ENCODE data around the gene SCRN1.
"Not testable (repeated sequence)": the region's sequence is repeated elsewhere in the genome, so short reads cannot be mapped to it uniquely, and the experiment has no call there.

The SCRN1 gene

DNA sequence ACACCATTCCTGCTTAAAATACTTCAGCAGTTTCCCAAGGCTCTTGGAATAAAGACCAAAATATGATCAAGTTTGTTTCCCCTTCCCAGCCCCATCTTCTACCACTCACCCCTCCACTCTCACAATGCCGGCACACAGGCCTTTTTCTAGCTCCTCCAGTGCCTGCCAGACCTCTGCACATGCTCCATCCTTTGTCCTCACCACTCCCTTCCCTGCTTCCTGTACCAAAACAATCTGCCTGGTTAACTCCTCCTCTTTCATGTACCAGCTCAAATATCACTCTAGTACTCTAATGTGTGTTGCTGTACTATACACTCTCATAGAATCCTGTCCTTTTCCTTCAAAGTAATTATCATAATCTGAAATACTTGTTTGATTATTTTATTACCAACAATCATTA, 19.4 kb downstream of the SCRN1 start:
- no peak for DNase-seq (ENCODE audit: low read depth in 2 of 3, low spot score in 2 of 3)

DNA sequence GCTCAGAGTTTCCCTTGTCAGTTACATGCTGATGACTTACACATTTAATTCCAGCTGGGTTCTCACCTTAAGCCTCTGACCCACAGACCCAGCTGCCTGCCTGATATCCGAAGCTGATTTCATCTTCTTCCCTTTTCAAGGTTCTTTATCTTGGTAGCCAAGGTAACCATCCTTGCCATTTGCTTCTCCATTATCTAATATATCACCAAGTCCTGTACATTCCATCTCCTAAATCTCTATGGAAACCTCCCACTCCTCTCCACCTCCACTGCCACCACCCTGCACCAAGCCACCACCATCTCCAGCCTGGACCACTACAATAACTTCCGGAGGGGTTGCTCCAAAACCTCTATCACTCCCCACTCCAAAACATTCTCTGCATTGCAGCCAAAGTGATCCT, 19.9 kb downstream of the SCRN1 start:
- no peak for DNase-seq (ENCODE audit: low read depth in 2 of 3, low spot score in 2 of 3)

DNA sequence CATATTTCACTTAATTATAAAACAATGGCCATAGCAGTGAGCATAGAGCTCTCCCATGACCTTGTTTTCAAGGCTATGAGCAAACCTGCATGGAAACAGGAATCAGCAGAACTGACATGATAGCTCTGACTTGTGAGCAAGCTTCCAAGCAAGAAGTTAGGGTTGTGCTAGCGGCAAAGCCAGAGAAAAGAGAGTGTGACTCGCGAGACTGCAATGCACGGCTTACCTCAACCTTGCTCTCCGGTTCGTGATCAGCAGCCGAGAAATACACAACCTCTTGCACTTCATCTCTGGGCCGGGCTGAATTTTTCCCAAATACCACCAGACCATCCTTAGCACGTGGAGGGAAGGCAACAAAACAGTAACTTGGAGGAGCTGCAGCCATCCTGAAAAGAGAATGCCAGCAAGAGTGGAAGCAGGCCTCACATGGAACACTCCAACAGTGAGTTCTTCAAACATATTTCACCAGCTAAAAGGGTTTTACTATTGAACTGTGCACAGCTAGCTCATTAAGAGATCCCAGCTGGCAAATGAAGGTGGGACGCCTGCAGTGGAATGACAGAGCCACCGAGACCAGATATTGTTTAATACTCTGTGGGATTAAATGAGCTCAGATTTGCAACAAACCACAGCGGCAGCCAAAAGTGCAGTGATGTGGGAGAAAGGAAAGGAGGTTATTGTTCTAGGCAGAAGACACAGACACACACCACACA, 20.8 kb downstream of the SCRN1 start:
- no peak for DNase-seq (ENCODE audit: low read depth in 2 of 3, low spot score in 2 of 3)

DNA sequence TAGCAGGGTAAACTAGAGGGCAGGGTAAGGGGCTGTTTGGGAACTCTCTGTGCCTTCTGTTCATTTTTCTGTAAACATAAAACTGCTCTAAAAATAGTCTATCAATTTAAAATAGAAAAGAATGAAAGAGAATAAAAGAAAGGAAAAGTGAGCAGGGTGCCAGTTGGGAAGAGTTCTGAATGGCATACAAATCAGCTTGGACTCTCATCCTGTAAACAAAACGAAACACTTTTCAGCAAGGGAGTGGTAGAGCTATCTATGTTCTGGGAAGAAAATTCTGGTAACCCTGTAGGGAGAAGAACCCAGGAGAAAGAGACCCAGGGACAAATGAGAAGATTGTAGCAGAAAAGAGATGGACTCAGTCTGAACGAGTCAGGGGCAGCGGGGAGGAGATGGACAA, 24.6 kb downstream of the SCRN1 start:
- no peak for DNase-seq (ENCODE audit: low read depth in 2 of 3, low spot score in 2 of 3)

DNA sequence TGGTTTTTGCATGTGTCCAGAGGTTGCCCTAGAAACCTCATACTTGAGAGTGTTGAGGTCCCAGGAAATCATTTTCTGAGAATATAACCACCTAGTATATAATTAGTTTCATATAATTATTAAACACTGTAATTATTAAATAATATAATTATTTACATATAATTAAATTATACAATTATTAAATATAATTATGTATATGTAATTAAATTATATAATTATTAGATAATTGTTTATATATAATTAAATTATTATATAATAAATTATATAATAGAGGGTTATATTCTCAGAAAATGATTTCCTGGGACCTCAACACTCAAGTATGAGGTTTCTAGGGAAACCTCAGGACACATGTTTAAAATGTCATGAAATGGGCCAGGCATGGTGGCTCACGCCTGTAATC, 27.6 kb downstream of the SCRN1 start:
- DNase-seq (ENCODE audit: low read depth in 2 of 3, low spot score in 2 of 3) = no peak

DNA sequence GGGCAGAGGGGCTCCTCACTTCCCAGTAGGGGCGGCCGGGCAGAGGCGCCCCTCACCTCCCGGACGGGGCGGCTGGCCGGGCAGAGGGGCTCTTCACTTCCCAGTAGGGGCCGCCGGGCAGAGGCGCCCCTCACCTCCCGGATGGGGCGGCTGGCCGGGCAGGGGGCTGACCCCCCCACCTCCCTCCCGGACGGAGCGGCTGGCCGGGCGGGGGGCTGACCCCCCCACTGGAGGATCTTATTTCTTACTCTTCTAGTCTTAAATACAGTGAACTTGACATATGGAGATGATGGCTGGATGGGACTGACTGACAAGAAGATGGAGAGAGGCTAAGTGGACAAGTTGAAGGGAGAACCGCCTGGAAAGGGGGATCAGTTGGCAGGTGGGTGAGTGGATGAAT, 28.0 kb downstream of the SCRN1 start:
- not testable (repeated sequence) for DNase-seq (ENCODE audit: low read depth in 2 of 3, low spot score in 2 of 3)

DNA sequence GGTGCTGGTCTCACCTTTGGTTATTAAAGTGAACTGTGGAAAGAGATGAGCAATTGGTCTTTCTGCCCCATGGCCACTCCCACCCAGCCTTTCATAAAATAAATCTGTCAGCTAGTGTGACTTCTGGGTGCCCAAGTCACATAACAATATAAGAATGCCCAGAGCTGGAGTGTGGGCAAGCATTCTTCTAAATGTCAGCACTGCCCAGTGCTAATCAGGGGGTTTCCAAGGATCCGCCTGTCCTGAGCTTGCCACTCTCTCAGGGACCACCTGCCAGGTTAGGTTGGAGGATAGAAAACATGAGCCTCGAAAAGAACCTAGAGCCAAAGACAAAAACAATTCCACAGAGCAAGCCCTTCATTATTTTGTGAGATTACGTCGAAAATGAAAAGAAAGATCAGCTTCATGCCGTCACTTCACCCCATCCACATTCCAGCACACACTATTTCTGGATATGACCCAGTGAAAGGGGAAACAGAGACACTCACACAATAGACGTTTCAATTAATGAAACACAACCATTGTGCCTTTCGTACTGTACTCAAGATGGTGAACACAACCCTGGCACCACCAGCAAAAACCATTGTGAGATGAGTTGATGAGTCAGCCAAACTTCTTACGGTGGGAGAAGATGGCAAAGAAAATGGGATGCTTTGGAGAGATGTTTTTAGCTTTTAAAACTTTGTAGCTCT, 30.8 kb downstream of the SCRN1 start:
- no peak for DNase-seq (ENCODE audit: low read depth in 2 of 3, low spot score in 2 of 3)

DNA sequence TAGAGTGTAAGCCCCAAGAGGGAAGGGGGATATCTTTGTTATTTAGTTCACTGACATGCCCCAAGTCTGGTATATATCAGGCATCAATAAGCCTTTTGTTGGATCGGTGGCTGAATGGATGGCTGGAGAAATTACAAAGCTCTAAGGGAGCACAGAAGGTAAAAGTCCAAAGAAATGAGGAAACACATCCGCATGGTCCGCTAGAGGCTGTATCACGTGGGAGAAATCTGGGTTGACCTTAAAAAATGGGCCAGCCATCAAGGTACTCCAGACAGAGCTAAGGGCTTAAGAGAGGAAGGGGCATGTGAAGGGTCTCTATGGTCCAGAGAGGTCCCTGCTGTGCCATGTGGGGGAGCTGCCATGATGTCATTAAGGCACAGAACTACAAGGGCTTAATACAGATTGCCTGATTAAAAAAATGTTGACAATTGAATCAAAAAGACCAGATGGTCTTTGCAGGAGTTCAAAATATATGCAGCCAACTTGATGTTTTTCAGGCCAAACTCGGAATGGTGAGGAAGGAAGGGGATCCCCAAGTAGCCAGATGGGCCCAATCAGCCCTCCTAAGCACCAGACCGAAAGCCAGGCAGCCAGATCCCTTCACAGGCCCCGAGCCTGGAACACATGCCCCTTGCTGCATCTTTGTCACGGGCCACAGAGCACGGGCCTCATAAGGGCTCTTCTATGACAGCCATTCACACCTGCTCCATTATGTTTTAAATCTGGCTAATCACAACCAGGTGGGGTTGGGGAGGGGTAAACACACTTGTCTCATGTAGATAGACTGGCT, 31.9 kb downstream of the SCRN1 start:
- no peak for DNase-seq (ENCODE audit: low read depth in 2 of 3, low spot score in 2 of 3)

DNA sequence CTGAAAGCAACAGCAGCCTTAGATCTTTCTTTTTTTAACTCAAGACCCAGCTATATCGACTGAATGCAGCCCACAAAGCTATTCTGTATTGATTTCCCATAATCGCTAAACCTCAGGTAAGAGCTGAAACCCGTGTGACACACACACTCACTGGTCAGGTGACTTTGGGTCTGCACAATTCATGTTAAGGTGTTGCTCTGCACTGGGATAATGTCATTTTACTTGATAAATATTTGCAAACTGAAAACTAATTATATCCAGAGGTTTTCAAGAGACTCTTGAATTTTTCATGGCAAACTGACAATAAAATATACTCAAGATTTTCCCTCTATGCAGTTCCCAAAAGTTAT, 33.1 kb downstream of the SCRN1 start:
- no peak for DNase-seq (ENCODE audit: low read depth in 2 of 3, low spot score in 2 of 3)

DNA sequence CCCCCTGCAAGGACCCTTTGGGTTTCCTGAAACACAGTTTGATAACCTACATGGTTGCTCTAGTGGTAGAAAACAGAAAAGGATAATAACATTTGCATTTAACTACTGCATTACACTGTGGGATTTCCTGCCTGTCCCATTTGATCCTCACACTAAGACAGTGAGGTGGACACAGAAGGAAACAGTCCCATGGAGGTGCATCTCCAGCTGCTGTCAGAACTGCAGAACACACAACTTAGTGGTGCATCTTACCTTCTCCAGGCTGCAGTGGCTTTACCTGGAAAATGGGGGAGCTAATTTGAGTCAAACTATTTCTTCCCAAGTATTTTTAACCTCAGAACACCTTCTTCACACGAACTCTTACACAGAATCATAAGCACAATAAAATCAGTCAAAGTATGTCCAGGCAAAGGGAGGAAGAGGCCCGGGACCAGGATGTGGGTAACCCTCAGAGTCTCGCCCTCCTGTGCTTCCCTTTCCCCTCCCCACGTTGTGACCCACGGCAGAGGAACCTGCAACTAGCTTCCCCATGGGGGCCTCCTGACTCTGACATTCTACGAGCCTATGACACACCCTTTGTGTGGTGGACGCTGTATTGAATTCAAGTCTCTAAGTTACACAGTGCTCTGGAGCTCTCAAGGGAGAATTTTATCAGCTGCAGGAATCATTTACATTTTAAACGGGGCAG, 33.7 kb downstream of the SCRN1 start:
- no peak for DNase-seq (ENCODE audit: low read depth in 2 of 3, low spot score in 2 of 3)

DNA sequence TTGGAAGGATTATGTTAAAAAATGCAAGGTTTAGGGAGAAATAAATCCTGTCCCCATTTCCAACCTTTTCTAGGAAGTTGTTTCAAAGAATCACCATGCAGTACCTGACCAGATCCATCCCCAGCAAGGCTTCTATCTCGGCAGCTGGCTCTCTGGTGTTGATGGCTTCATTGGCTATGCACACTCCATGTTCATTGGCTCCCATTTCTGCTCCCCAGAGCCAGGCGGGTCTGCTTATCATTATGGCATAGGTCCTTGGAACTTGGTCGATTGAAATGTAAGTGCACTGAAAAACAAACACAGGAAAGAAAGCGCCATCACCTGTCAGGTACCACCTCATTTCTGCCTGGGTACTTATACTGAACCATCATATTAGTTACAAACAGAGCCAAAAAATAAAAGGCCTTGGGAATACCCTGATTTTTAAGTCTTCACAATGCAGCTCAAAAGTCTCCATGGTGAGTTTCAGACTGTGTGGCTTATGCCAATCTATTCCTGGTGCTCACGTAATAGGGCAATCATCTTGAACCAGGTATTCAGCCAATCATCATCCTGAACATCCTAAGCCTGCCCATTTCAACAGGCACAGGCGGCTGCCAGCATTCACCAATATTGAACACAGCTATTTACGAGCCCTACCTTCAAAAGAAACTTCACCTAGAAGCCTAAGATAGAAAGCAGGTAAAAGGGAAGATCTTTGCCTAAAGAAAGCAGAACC, 34.4 kb downstream of the SCRN1 start:
- DNase-seq (ENCODE audit: low read depth in 2 of 3, low spot score in 2 of 3) = no peak

DNA sequence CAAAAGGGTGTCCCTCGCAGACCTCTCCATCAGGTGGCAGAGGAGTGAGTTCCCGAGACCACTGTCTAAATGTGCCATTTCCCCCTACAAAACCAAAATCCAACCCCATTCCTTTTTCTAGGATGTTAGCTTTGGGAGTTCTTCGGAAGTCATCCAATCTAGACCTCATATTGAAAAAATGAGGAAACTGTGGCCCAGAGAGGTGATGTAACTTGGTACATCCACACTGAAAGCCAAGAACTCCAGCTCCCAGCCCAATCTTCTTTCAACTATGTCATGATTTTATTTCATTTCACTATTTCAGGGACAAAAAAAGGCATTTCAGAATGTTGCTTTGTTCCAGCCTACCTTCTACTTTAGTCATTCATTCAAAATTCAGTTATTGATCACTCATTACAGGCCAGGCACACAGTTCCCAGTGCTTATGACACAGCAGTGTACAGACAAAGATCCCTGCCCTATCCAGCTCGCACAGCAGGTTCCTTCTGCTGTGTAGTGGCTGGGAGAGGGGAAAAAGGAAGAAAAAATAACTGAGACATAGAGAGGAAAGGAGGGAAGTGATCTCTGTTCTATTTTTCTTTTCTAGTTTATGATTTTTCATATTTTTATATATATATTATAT, 35.8 kb downstream of the SCRN1 start:
- no peak for DNase-seq (ENCODE audit: low read depth in 2 of 3, low spot score in 2 of 3)

DNA sequence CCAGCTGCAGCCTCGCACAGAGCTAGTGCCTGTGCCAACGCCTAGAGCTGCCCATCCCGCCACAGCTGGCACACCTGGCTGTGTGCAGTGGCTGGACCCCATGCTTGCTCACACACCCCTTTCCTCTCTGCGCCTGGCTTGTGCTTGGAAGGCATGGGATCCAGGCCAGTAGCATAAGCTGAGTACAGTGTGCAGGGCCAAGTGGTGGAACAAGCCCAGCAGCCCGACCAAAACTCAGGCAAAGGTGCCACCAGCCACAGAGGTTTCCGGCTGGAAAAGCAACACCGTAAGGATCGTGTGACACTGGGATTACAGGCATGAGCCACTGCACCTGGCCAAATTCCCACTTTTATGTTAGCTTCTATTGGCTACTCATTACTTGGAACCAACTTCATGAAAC, 38.4 kb downstream of the SCRN1 start:
- no peak for DNase-seq (ENCODE audit: low read depth in 2 of 3, low spot score in 2 of 3)

DNA sequence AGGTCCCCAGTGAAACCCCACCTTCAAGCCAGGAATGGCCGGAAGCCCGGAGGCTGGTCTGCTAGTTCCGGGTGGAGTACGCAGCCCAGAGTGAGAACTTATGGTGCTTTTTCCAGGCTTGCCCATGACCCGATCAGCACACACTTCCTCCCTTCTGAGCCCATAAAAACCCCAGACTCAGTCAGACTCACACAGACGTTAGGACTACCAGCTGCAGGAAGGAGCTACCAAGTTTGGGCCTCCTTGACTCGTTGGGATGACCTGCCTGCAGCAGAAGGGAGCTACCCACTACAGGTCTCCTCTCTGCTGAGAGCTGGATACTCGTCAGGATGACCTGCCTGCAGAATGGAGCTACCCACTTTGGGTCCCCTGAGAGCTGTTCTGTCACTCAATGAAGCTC, 39.1 kb downstream of the SCRN1 start:
- no peak for DNase-seq (ENCODE audit: low read depth in 2 of 3, low spot score in 2 of 3)

DNA sequence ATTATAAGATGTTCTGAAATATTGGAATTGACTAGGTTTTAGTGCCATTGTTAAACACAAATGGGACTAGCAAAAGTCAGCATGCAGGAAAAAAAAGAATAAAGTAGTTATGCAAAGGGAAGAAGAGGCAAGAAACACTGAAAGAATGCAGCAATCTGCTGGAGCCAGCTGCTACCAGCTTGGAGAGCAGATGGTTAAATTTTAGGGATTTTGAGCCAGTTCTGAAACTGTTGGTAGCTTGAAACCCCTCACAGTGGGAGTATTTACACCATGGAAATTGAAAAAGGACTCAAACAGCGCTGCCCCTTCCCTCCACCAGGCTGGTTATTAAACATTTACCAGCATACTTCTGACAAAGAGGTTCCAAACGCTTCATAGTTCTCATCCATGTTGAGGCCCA, 41.0 kb downstream of the SCRN1 start:
- no peak for DNase-seq (ENCODE audit: low read depth in 2 of 3, low spot score in 2 of 3)

DNA sequence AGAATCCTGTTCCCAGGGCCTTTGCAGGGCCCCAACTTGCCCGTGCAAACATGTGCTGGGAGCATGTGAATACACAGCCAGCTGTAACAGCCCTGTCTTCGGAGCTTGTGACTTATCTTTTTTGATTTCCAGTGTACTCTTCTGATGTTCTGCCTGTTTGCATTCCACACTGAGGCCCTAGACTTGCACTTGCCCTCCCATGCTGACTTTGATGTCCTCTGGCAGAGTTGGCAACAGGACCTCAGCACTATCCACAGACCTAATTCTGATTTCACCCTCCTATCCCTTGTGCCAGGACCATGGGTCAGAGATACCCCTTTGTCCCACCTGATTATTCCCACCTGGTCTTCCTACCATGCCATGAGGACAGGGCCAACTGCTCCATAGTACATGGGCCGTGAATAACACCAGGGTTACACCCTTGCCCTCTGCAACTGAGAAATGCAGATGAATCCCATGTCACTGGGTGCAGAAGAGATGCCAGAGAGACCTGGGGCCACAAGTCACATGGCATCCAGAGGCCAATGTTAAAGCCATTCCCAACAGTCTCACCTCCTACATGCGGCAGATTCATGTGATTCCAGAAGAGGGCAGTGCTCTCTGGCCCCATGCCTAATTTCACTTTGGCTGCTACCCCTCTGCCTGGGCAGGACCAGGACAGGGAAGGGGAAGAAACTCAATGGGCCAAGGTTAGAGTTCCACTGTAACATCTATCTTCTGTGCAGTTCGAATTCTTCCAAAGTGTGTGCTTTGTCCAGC, 43.0 kb downstream of the SCRN1 start:
- DNase-seq (ENCODE audit: low read depth in 2 of 3, low spot score in 2 of 3) = no peak

DNA sequence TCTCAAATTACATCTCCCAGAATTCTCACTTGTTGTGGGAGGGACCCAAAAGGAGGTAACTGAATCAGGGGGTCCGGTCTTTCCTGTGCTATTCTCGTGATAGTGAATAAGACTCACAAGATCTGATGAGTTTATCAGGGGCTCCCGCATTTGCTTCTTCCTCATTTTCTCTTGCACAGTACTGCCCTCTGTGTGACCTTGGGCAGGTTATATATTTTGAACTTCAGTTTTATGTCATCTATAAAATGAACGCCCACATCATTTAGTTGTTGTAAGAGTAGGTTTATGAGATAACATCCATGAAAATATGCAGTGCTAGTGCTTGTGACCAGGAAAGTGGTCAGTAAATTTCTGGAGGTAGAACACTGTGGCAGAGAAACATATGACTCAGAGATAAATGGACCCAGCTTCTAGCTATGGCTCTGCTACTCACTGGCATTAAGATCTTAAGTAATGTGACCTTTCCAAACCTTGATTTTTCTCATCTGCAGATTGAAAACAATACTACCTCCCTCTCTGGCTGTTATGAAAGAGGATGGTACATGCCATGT, 44.3 kb downstream of the SCRN1 start:
- DNase-seq (ENCODE audit: low read depth in 2 of 3, low spot score in 2 of 3) = no peak

DNA sequence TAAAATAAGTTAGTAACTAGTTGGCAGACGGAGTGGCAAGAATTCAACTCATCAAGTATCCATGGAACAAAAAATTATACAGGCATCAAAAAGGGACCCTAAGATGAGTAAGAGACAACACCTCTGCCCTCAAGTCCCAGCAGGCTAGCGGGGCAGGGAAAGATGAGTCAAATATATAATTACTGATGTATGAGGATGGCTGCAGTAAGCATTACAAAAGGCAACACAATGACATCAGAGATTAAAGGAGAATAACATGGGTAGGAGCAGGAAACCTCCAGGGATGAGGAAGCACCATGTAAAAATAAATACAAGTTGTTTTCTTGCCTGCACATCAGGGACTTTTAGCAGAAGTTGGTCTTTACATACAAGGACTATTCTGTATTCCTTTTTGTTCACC, 49.4 kb downstream of the SCRN1 start:
- DNase-seq (ENCODE audit: low read depth in 2 of 3, low spot score in 2 of 3) = no peak

DNA sequence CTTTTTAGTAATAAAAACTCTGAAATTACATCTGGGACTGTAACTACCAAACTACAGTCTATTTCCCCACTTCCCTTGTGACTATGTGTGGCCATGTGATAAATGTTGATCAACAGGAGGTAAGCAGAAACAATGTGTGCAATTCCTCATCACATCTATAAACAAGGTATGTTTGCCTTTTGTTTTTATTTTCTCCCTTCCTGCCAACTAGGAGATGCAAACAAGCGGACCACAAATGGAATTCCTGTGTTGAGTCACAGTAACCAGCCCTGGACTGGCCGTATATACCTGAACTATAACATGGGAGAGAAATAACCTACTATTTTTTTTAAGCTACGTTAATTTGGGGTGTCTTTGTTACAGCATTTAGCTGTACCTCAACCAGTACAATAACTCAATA, 52.5 kb downstream of the SCRN1 start:
- no peak for DNase-seq (ENCODE audit: low read depth in 2 of 3, low spot score in 2 of 3)

DNA sequence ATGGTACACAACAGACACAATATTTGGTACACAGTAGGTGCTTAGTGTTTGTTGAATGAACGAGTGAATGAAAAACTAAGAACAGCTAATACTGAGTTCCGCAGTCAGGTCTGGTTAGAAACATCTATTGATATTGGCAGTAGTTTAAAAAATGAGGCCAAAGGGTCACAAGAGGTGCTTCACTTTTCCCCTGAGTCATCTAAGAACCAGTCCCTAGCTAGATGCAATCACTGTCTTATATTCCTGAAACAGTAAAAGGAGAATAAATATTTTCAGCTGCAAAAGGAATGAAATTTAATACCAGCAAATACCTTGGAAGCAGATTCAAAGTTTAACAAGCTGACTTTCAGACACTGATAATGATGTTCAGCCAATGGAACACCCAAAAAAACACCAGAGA, 54.5 kb downstream of the SCRN1 start:
- DNase-seq (ENCODE audit: low read depth in 2 of 3, low spot score in 2 of 3) = no peak
